ENCODE data around the gene KAZN.

Gene KAZN

DNA sequence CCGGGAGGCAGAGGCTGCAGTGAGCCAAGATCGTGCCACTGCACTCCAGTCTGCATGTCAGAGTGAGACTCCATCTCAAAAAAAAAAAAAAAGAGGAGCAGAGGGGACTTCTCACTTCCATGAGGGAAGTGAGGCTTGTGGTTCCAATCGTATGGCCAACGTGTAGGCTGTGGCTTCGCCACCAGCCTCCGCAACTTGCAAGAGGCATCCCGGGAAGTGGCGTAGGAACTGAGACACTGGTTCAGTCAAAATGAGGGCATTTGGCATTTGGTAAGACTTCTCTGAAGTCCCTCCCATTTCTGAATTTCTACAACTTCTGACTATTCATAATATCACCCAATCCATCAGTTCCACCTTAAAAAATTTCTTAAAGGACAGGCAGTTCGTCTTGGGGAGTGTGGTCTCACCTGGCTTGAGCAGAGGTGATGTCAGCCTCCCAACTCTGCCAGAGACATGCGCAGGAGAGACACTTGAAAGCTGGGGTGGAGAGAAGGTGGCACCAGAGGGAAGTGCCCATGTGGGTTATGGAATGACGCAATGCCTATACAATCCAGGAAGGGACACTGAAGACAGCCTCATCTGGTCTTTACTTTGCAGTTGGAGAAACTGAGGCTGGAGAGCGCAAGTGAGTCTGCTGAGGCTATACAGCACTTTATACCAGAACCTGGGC is 17.2 kb downstream of the KAZN start:
- no peak for DNase-seq

DNA sequence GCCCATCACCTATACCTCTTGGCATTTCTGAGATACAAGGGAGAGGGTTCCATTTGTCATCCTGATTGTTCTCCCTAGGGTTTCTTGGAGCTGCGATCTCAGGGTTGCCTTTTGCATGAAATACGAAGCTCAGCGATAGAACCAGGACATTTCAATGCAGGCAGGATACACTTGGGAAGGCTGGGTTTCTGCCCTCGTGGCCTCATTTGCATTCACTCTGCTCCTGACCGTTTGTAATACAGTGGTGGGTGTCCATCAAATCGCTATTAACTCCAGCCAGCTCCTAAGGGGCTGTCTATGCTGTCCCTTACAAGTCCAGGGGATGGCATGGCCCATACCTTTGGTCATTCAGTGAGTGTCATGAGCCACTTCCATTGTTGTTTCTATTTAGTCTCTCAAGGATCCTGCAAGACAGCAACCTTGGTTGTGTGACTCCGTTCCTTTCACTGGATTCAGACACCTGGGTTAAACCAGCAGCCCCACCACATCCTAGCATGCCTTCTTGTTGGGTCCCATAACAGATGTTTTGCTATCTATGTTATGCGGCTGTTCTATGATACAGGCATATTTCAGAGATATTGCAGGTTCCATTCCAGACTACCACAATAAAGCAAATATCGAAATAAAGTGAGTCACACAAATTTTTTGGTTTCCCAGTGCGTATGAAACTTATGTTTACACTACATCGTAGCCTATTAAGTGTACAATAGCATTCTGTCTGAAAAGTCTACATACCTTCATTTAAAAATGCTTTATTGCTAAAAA is 18.3 kb downstream of the KAZN start:
- no peak for DNase-seq

DNA sequence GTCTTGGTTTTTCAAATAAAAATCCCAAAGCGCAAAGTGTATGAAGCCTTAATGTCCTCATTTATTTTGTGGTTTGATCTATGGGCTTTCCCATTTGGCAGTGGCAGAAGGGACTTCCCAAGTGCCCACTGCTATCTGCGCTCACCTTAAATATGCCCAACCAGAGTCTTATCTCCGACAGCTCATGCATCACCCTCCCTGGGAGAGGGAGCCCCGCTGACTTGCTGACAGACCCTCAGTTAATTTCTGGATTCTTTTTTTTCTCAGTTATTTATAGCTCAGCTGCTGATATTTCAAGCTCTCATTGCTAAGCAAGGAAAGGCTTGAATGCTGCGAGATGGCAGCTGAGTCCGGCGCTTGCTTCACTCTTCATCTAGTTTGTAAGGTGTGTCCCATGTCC is 19.3 kb downstream of the KAZN start:
- no peak for DNase-seq

DNA sequence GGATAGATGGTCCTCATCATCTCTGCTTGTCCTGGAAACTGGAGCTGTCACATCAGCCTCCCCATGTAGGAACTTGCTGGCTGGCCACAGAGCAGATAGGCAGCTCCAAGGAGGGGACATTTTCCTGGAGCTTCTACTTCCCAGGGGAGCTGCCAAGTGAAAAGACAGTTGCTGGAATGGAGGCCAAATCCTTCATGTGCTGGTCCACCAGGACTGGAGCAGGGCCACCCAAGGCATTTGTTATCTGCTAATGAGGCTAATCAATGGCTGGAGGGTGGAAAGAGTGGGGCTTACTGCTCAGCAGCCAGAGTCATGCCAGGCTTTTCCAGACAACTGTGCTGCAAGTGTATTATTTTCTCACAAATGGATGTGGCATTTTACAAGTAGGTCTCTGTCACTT is 22.5 kb downstream of the KAZN start:
- no peak for DNase-seq

DNA sequence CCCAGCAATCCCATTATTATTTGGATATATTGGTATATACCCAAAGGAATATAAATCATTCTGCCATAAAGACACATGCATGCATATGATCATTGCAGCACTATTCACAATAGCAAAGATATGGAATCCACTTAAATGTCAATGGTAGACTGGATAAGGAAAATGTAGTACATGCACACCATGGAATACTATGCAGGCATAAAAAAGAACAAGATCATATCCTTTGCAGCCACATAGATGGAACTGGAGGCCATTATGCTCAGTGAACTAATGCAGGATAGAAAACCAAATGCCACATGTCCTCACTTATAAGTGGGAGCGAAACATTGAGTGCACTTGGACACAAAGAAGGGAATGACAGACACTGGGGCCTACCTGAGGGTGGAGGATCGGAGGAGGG is 24.6 kb downstream of the KAZN start:
- DNase-seq: no peak

DNA sequence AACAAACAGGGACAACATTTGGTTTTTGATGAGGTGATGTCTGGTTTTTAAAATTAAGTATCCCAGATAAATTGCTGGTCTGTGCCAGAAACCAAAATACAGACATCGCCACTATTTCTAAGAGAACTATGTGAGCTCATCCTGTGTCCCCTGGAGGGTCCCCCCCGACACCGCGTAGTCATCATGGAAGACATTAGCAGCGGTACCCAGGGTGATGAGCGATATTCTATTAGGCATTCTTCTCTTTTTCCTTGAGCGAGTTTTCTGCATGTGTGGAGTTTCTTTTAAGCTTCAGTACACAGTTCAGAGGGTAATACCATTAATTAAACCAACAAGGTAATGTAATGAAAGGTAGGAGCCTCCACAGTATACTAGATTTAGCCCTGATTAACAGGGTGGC is 26.5 kb downstream of the KAZN start:
- no peak for DNase-seq

DNA sequence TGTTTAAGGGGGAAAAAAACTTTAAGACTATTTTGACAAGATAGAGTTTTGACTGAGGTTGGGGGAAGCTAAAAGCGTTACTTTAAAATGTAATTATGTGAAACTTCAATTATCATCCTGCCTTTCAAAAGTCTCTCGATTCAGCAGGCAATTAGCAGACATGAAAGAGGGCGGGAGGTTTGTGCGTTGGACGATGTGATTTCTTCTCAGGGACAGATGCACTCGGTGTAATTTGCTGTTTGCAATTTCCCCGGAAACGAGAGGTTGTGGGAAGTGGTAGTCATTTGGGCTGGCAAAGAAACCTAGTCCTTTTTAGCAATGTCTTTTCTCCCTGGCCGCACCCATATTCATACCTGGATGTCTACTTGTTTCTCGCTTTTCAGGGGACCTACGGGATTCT is 27.1 kb downstream of the KAZN start:
- DNase-seq: no peak

DNA sequence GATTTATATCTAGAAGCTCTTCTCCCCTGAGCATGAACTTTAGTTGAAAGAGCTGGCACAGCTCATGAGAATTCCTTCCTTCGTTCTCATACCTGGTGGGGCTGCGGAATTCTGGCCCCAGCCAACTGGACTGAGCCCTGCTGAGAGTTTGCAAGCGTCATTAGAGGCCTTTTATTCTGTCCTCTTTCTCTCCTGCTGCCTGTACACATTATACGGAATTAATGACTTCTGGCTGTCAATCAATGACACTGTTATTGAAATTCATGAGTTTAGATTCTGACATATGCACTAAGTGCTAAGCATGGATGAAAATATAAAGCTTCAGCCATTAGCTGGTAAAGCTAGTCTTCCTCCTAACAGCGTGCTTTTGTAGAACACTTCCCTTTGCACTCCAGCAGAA is 27.5 kb downstream of the KAZN start:
- no peak for DNase-seq

DNA sequence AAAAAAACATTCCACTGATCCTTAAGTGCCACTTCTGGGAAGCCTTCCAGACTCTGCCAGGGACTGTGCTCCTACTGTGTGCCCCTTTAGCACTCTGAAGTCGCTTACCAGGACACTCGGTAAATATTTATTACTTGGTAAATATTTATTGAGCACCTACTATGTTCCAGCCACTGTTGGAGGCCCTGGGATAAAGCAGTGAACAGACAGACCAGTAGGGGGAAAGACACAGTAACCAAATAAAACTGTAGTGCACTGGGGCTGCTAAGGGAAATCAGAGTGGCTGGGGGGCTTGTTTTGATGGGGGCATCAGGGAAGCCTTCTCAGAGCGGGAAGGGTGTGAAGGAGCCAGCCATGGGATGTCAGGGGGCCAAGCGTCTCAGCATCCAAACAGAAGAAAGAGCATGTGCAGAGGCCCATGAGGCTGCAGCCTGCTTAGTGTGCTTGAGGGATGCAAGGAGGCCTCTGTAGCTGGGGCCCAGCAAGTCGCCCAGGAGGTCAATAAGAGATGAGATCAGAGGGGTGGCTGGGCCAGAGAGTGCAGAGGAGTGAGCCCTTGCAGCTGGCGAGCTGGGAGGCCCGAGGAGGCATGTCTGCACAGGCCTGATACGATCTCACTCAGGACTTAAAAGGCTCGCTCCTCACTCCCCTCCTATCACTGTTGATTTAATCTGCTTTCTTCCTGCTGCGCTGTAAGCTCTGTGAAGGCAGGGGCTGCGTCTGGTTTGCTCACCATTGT is 28.6 kb downstream of the KAZN start:
- DNase-seq: no peak

DNA sequence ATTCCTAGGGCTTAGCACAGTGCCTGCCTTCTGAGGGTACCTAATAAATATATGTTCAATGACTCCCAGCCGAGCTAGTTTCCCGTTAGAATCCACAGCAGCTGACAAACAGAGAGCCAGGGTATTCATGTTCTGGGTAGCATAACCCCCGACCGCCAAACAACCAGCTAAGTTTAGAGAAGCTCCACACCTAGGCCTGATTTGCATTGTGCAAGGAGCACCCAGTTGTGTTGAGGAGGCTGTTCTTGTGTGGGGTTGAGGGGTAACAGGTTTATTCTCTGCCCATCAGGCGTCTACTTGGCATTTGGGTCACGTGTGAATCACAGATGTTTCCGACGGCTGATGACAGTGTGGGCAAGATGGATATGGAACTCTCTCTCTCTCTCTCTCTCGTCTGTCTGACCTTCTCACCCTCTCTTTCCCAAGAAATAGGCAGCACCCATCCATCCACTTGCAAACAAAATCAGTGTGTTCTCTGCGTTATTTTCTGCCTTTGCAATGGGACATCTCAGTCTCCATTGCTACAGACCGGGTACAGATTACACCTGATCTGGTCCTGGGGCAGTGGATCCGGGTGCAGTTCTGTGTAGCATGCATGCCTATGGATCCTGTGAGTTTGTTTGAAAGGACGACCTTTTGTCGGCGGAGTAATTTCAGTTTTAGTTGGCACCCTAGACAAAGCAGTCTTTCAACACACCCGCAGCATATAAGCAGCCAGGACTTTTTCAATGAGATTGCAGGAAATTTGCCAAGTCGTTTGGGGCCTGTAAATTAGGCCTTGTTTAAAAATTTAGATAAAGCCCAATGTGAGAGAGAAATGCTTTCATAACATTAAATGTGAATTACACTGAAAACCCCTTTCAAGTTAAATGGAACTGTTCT is 29.4 kb downstream of the KAZN start:
- DNase-seq: no peak

DNA sequence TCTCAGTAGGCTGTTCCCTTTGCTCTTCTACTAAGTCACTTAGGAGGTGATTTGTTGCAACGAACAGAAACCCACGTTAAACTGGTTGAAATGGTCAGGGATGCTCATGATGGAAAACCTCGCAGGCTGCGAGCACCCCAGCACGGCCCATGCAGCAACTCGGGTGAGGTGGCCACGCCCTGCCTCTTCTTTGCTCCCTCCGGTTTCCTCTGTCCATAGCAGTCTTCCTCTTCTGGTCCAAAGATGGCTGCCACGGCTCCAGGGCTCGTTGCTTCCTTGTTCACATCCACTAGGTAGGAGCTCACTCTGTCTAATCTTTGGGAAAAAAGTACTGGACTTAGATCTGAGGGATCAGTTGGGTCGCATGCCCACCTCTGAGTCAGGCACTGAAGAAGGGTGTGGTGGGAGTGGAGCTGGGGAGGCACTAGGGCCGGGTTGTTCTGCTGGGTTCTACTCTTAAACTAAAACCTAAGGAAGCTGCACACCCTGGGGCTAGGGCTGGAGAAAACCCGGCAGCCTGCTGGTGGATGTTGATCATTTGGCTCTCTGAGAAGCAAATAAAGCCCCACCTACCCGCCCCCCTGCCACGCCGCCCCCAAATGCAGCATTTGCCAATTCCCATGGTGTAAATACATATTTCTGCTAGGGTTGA is 31.0 kb downstream of the KAZN start:
- no peak for DNase-seq

DNA sequence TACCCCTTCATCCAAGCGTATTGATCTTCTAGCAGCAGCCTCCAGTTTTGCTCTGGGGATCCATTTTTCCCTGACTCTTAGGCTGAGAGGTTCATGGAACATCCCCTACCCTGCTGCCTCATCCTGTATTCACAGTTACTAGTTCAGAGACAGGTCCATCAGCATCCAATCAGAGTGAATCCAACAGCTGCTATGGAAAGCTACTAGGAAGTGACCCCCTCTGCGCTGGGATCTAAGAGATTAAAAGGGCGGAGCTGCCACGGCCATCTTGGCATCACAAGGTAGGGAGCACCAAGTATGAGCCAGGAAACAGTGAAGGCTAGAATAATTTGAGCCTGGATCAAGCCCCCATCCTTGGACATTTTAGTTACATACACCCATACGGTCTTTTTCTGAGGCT is 32.5 kb downstream of the KAZN start:
- DNase-seq: no peak

DNA sequence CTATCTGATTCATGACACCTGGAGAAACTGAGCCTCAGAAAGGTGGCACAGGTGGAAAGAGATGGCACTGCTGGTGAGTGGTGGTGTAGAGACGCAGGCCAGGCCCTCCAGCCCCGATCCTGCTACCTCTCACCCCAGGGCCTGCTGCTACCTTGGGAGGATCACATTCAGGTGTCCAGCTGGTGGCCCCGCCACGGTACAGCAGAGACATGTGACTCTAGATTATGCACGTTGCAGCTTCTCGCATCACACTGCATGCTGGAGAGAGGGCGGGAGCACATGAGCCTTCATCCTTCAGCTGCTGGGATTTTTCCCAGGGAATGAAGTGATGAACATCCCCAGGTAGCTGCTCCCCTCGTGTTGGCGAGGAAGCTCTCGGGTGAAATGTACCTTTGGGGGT is 32.9 kb downstream of the KAZN start:
- no peak for DNase-seq

DNA sequence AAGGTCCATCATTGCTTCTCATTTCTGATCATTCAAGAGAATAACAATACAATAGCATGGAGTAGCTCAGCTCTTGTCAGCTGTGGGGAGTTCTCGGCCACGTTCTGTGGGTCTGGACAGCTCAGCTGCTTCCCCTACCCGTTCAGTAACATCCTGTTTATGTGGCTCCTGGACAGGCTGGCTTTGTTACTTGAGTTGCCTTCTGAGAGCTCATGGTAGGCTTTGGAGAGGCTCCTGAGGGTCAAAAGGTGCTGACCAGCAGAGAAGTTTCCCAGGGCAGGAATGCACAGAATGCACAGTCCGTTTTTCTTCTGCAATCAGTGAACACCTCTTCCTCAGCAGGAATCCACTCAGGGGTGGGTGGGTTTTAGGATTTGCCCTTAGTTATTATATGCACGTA is 36.0 kb downstream of the KAZN start:
- DNase-seq: no peak

DNA sequence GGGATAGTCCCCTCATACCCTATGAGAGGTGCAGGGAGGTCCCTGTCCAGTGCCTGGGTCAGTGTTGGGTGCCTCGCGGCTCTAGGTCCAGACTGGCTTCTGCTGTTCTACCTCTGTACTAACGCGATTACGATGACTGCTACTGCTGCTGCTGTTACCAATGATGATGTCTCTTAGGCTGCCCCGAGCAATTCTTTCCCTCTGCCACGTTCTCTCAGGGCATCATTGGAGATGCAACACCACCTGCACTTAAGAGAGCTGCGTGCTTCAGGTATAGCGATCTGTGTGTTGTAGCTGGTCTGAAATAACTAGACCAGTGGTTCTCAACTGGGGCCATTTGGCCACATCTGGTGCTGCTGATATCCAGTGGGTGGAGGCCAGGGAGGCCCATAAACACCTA is 36.9 kb downstream of the KAZN start:
- no peak for DNase-seq

DNA sequence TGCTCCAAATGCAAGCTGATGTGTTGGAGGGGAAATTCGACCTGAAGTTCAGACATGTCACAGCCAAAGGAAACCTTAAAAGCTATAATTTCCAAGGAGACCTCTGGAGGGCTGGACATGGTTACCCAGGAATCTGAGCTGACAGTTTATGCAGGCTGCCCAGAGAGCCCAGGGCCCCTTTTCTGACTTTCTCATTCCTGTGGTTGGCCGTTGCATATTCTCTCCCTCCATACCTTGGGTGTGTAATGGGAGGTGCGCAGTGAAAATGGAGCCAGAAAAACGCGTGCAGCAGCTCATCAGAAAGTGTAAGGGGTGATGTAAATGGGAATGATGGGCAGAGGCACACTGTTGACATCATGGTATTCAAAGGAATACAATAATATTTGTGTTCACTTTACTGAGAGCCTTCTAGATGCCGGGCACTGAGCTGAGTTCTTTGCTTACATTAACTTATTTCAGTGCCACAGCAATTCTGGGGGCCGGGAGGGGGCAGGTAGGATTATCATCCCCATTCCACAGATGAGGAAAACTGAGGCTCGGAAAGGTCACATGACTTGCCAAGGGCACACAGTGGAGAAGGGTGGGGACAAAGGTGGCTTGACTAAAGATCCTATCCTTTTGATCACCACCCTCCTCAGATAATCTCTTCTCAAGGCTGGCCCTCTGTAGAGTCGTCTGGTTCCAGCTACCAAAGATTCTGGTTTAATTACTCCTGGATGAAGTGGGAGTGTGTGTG is 38.6 kb downstream of the KAZN start:
- no peak for DNase-seq

DNA sequence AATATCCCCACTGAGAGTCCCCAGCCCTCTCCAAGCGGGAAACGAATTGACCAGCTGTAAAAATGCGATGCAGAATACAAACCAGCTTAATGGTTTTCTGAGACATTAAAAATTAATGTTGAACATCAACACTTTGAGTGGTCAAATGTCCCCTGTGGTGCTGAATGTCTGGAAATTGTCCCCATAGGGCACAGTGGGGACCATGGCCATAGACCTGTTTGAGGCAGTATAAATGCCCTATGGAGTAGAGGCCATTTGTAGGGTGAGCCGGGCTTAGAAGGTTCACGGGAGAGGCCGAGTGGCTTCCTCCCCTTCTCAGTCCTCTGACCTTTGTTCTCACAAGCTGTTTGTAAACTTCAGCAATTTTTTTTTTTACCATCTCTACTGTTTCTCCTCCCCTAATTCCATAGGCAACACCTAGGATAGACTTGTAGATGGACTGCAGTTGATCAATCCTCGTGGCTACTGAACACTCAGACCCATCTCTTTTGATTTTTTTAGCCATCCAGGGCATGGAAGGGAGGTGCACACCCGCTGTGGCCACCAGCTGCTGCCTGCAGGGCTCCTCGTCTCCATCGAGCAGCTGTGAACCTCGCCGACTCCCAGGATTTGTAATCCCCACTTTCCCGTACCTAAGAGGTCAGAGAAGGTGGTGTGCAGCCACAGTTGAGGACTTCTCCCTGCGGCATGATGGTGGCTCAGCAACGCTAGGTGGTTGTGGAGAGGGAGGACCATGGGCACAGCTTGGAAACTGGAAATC is 41.0 kb downstream of the KAZN start:
- DNase-seq: no peak

DNA sequence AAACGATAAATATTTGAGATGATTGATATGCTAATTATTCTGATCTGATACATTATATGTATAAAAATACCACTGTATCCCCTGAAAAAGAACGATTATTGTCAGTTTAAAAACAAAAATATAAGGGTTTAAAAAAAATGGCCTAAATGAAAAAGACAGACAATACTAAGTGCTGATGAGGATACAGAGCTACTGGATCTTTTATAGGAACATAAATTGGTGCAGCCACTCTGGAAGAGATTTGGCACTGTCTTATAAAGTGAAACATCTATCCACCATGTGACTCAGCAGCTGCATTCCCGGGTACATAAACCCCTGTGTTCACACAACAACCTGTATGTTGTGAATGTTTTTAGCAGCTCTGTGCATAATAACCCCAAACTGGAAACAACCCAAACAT is 44.2 kb downstream of the KAZN start:
- no peak for DNase-seq

DNA sequence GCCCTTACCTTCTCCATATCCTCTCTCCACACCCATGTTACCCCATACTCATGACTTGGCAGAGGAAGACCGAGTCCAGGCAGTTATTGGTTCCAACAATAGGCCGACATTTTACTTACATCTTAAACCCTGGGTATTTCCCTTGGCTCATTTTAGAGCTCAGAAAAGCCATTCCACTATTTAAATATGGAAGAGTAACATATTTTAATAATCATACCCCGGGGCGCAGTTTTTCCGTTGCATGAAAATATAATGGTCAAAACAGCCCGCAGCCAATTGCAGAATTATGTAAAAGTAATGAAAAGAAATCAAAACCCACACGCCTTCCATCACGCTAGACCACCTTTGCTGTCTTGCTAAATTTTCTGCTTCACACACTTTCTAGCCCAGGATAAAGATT is 48.5 kb downstream of the KAZN start:
- no peak for DNase-seq

DNA sequence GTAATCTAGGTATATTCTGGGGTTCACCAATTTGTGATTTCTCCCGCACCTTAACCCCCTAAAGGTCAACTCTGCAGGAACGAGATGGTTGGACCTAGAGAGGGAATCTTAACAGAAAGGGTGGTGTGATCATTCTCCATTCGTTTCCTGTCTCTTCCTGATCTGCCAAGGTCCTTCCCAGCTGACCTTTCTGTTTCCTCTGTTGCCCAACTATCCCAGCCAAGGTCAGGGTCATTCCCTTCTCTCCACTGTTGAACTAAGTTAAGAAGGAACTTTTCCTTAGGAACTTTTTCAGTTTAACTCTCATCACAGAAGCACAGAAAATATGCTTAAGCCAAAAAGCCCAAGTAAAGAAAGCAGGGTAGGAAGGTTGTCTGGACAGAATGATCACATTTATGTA is 49.3 kb downstream of the KAZN start:
- DNase-seq: no peak

DNA sequence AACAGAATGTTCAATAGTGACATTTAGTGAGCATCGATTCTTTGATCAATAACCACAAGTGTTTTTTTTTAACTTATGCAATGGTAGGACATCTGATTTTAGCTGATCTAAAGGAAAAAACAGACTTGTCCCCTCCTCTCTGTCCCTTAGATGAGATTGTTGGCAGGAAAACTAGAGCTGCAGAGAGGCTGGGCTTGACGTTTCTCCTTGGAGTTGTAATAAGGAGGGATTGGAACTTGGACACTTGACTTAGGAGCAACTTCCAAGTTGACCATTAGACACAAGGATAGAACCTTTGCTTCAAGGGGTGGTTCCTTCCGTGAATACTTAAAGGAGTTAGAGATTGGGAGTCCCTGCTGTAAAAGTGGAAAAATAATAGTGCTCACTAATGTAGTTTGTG is 49.9 kb downstream of the KAZN start:
- DNase-seq: no peak

All from fibroblast of skin of right quadriceps (primary cell).